Measurements from ENCODE around the gene CCDC24.
A peak's percentile ranks its signal among the peaks of the same experiment; 100 is the strongest.

The CCDC24 gene

DNA sequence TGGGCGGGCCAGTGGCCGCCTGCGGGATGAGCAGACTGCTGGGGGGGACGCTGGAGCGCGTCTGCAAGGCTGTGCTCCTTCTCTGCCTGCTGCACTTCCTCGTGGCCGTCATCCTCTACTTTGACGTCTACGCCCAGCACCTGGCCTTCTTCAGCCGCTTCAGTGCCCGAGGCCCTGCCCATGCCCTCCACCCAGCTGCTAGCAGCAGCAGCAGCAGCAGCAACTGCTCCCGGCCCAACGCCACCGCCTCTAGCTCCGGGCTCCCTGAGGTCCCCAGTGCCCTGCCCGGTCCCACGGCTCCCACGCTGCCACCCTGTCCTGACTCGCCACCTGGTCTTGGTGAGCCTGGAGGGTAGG lies 10.3 kb upstream of the CCDC24 start:
- DNase-seq: no peak

DNA sequence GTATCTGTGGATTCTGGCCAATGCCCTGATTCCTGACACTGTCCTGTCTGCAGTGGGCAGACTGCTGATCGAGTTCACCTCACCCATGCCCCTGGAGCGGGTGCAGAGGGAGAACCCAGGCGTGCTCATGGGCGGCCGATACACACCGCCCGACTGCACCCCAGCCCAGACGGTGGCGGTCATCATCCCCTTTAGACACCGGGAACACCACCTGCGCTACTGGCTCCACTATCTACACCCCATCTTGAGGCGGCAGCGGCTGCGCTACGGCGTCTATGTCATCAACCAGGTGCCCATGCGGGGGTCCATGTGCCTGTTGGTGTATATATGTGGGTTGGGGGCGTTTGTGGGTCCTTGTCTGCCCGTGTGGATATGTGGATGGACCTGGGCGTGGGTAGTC lies 9.8 kb upstream of the CCDC24 start:
- DNase-seq: no peak

DNA sequence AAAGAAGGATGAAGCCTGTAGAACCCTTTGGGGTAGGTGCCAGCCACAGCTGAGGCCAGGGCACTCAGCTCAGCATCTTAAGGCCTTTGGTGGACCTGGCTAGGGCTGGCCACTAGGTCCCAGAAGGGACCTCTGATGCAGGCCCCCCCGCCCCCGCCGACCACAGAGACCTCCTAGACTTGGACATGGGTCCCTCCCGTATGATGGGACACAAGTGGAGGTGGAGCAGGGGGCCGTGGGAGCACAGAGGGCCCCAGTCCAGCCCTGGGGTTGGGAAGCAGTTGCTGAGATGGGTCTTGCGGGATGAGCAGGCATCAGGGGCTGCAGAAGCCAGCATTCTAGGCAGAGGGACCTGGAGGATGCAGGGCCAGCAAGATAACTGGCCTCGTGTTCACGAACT lies 9.2 kb upstream of the CCDC24 start:
- DNase-seq: no peak

DNA sequence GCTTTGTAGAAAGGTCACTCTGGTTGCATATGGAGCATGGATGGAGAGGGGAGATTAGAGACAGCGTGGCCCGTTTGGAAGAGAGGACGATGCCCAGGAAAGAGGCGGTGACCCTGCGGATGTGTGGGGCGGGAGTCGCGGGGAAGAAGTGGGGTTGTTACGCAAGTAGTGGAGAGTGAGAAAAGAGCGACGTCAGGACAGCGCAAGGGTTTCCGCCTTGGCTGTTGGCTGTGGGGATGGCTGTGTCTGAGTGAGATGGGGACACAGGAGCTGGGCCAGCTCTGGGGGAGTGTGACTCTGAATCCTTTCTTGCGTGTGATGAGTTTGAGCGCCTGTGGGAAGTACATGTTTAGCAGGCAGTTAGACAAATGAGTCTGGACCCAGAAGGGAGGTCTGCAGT lies 8.6 kb upstream of the CCDC24 start:
- DNase-seq: no peak

DNA sequence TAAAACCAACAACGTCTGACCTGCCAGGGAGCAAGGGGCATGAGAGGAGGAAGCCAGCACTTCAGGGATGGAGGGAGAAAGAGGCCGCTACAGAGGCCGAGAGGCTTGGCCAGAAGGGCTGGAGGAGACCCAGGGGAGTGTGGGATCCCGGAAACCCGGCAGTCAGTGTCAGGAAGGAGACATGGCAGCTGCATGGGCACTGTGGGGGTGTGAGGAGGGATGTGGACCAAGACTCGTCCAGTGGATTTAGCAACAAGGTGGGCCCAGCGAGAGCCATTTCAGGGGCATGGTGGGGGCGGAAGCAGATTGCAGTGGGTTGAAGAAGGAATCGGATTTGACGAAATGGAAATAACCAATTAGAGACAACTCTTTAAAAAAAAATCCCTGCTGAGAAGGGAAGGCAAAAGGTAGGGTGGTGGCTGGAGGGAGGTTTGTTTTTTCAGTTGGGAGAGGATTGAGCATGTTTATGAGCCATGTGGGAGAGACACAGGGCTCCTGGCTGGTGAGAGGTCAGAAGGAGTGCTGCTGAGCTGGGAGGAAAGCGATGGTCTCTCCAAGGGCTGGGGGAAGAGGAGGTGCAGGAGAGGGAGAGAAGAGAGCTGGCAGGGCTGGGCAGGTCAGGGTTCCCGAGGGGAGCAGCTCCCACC lies 8.0 kb upstream of the CCDC24 start:
- DNase-seq: no peak

DNA sequence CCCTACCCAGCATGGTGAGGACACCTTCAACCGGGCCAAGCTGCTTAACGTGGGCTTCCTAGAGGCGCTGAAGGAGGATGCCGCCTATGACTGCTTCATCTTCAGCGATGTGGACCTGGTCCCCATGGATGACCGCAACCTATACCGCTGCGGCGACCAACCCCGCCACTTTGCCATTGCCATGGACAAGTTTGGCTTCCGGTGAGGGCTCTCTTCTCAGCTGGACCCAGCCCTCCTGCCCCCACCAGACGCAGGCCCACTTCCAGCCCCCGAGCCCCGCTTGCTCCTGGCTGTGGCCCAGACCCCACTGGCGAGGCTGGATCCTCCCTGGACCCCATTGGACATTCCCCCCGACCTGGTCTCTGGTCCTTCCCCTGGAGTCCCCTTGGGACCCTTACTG lies 6.5 kb upstream of the CCDC24 start:
- DNase-seq: no peak

DNA sequence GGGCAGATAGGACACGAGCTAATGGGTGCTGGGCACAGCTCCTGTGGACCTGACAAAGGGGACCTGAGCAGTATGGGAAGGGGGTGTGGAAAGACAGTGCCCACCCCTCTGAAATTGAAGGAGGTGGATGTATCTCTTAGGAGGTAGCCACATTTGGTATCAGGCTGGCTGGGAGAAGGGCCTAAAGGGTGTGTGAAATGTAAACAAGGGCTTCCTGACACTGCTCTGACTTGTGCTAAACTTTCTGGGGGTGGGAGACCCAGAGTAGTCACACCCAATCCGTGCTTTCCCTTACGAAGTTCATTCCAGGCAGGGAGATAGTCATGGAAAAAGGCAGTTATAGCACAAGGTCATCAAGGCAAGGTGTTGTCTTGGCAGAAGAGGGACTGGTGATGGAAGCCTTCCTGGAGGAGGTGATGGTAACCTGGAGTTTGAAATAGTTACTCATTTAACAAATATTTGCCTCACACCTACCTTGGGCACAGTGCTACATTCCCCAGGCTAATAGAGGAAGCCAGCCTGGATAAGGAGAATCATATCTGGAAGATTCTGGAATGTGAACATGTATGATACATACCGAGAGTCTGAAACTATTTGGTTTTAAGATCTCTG lies 5.3 kb upstream of the CCDC24 start:
- no peak for DNase-seq

DNA sequence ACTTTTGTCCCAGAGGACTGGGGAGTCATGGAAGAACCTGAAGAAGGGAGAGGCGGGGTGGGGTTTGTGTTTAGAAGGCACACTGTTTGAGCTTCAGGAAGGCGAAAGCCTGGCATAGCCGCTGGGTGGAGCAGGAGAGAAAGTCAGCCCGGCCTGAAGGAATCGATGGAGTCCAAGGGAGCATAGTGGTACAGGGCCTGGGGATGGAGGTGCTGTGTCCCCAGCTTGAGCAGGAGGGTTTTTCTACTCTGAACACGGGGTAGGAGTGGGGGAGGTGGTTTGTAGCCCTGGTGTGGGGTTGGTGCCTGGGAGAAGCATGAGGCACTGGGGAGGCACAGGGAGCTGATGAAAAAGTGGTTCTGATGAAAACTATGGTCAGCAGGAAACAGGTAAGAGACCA lies 4.7 kb upstream of the CCDC24 start:
- no peak for DNase-seq

DNA sequence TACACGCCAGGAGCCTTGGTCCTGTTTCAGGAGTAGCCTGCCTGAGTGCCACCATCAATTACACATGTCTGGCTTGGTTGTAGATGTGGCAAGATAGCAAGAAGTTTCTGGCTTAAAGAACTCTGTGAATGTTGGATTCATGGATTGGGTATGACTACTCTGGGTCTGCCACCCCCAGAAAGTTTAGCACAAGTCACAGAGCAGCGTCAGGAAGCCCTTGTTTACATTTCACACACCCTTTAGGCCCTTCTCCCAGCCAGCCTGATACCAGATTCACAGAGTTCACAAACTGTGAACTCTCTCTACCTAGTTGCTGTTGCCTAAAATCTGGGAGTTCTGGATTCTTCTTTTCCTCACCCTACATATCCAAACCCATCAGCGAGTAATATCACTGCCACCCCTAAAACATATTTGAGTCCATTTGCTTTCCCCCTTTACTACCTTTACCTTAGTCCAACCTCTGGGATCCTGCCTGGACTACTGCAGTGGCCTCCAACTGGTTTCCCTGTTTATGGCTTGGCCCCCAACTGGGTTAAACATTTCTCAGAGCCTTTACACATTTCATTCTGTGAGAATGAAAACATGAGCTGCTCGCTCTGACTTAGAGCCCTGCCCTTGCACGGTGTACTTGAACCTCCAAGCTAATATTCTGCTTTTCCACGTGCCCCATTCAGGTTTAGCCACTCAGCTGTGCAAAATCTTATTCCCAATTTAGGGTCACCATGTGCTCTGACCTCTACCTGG lies 4.1 kb upstream of the CCDC24 start:
- no peak for DNase-seq

DNA sequence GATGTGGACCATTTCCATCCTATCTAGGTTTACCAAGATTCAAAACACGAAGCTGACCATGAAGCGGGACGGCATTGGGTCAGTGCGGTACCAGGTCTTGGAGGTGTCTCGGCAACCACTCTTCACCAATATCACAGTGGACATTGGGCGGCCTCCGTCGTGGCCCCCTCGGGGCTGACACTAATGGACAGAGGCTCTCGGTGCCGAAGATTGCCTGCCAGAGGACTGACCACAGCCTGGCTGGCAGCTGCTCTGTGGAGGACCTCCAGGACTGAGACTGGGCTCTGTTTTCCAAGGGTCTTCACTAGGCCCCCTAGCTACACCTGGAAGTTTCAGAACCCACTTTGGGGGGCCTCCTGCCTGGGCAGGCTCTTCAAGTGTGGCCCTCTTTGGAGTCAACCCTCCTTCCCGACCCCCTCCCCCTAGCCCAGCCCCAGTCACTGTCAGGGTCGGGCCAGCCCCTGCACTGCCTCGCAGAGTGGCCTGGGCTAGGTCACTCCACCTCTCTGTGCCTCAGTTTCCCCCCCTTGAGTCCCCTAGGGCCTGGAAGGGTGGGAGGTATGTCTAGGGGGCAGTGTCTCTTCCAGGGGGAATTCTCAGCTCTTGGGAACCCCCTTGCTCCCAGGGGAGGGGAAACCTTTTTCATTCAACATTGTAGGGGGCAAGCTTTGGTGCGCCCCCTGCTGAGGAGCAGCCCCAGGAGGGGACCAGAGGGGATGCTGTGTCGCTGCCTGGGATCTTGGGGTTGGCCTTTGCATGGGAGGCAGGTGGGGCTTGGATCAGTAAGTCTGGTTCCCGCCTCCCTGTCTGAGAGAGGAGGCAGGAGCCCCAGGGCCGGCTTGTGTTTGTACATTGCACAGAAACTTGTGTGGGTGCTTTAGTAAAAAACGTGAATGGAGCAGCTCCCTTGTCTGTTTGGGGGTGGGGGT lies 864 bp upstream of the CCDC24 start:
- no peak for DNase-seq

DNA sequence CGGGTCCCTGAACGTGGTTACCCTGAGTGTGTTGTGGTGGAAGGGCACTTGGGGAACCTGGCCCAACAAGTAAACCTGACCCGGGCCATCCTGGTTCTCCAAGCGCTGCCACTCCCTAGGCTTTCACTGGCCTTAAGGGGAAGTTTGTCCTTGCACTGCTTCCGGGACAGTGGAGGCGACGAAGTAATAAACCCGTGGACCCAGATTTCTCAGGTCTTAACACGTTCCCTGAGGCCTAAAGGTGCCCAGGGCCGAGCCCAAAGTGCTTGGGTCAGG lies 261 bp upstream of the CCDC24 start:
- DNase-seq: no peak

DNA sequence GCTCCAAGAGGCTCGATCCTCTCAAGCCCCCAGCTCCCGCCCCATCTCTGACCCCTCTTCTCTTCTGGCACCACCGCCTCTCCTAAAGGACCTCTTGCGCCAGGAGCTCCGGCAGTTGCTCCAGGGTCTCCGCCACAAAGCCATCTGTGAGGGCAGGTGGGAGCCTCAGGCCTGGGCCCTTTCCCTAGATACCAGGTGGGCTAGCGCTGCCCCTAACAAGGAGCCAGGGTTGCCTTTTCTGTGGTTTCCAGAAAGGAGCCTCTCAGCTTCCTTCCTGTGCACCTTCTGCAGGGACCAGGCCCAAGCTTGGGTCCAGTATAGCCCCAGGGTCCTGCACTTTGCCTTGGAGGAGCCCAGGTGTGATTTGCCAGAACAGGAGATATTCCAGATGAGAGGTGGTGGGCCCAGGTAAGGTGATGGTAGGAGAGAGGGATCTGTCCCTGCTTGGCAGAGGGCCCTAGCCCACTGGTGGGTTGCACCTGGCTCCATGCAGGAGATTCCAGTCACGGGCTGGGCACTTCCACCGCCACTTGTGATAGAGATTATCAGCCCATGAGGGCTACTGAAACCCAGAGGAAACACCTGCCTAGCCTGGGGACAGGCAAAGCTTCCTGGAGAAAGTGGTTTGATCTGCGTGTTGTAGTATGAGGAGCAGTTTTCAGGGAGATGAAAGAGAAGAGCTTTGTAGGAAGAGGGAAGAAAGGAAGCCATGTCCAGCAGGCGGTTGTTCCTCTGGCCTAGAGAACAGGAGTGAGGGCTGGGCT lies 1.0 kb downstream of the CCDC24 start:
- DNase-seq: no peak

DNA sequence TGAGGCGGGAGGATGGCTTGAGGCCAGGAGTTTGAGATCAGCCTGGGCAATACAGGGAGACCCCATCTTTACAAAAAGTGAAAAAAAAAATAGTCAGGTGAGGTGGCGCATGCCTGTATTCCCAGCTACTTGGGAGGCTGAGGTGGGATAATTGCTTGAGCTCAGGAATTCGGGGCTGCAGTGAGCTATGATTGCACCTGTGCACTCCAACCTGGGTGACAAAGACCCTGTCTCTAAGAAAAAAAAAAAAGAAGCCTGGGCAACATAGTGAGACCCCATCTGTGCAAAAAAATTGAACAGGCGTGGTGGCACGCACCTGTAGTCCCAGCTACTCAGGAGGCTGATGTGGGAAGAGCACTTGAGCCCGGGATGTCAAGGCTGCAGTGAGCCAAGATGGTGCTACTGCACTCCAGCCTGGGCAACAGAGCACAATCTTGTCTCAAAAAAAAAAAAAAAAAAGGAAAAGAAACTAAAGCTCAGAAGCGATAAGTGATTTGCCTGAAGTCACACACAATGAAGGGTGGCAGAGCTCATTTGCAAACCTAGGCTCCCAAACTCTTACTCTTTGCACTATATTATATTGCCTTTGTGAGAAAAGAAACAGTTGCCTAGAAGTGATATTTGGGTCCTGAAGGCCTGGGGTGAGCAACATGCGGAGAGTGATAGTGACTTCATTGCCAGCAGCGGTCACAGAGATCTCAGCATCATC lies 2.0 kb downstream of the CCDC24 start:
- no peak for DNase-seq

DNA sequence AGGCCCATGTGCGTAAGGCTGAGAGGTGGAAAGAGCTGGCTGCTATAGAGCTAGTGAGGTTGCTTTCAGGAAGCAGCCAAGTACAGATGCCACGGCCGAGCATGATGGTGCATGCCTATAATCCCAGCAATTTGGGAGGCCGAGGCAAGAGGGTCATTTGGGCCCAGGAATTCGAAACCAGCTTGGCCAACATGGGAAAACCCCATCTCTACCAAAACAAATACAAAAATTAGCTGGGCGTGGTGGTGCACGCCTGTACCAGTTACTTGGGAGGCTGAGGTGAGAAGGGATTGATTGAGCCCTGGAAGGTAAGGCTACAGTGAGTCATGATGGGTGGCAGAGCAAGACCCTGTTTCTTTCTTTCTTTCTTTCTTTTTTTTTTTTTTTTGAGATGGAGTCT lies 2.7 kb downstream of the CCDC24 start:
- DNase-seq: no peak

DNA sequence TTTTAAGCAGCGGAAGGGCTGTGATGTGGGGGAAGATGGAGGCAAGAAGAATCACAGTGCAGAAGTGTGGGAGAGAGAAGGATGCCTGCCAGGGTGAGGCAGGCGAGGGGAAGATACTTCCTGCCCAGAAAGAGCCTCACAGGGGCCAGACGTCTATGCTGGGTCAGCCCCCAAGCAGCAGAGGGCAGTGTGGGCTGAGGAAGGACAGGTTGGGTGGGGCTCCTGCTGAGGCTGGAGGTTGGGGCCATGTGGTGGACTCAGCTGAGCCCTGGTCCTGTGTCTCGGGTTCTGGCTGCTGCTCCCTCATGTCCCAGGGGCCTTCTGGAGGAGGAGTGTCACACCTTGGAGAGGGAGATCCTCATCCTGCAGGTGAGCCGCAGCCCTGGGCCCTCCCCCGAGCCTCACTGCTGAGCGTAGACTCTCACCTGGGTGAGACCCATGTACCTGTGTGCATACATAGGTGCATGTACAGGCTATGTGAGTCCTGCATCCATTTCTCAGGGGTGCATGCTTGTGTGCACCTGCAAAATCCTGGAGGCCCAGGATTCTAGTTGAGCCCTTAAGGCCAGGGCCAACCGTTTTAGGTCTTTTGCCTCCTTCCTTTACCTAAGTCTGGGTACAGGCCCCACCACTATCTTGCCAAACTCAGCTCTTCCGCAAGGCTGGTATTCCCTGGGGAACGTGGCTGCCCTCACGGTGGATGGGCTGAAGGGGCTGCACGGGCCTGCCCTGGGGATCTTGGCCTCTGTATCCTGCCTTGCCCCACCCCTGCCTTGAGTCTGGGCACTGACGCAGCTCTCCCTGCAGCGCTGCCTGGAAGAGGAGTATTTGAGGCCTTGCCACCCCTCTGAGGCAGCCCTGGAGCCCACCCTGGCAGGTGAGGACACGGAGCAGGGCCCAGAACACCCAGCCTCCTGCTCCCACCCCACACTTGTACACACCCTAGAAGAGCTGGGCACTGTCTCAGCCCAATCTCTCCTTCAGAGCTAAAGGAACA lies 3.7 kb downstream of the CCDC24 start:
- DNase-seq: peak; percentile 12

DNA sequence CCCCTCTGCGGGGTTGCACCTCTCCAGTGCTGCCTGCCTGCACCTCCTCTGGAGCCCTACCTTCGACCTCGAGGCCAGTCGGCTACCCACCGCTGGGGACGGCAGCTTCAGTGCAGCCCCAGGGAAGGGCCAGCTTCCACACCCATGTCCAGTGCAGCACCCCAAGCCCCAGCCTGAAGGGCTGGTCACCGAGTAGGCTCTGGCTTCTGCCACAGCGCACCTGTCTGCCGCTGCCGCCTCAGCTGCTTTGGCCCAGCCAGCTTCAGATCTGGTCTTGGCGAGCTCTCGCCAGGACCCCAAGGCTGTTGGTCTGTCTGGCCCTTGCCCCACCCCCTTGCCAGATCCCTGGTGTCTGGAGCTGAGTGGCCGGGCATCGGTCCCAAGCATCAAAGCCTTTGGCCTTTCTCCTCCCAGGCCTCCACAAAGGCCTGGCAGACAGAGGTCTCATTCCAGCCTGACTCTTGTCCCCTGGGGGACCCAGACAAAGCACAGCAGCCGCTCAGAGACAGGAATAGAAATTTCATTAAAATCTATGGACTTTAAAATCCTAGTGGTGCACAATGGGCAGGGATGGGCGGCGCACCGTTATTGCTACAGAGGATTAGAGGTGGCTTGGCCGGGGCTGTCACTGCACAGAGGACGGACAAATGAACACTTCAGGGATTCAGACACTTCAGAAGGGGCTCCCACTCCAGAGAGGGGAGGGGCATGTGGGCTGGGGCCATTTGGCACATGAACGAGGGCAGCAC lies 4.8 kb downstream of the CCDC24 start:
- no peak for DNase-seq

DNA sequence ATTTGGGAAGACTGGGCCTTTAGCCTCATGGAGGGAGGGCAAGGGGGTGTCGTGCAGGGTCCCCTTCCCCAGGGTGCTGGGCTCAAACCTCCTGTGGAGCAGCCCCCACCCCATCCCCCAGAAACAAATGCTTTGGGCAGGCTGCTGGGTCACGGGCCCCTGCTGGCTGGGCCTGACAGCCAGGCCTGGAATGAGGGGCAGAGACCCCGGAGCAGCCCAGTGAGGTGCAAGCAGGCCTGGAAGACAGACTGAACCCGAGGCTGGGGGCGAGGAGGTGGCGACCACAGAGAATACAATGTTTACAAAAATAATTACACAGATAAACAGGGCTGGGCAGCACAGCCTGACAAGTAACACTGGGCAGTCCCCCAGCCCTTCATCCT lies 5.3 kb downstream of the CCDC24 start:
- DNase-seq: no peak

DNA sequence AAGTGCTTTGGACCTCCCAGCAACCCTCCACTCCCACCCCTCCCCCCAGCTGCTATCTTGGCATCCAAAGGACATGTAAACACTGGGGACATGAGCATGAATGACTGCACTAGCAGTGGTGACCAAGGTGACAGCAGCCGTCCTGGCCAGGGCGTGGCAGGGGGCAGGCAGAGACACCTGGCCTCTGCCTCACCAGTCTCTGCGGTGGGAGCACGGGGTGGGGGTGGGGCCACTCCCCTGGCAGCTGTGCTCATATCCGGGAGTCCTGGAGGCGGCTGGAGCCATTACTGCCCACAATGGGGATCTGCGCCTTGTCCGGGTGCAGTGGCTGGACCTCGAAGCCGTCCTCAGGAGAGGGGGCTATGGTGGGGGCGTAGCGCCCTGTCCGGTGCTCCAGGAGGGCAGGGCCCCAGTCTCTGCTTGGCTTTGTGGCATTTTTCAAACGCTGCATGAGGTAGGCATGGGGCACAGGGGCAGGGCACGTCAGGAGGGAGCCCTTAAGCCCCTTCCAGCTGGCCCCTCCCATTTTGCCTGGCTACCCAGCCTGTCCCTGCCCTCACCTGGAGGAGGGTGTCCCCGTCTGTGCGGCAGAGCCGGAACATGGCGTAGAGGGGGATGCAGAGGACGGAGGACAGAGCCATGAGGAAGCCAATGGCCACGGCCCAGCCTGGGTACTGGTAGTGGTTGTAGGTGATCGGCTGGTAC lies 6.0 kb downstream of the CCDC24 start:
- peak; percentile 30 for DNase-seq

DNA sequence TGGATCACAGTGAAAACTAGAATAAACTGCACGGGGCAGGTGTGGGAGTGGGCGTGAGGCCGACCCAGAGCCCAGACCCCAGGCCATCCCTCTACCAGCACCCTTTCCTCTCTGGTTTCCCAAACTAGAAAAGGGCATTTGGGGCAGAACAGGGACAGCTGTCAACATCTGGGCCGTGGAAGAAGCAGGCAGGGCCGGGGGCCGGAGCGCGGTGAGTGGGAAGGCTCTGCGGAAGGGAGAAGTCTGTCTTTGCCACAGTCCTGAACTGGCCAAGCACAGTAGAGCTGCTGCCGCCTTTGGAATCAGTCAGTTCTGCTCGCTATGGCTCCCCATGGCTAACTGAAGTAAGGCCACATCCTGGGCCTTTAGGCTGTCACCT lies 6.6 kb downstream of the CCDC24 start:
- DNase-seq: no peak

DNA sequence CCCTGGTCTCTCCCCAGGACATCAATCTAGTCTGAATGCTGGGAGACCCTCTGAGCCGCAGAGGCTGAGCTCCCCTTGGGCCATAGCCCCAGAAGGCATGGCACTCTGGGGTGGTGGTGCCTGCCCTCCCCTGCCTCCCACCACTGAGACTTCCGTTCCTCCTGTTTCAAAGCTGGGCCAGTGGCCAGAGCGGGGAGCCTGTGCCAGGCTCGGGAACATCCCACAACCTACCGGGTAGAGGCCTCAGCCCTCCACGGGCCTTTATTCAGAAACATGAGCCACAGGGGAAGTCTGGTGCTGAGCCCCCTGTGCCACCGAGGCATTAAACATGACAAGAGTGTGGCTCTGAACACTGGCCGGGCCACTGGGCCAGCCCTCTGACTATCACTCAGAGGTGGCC lies 8.1 kb downstream of the CCDC24 start:
- no peak for DNase-seq
